Upper lobe of left lung (tissue), 4 donors: ENCODE results near the gene NFATC2.

ENCODE experiments used
- EP300 ChIP-seq, 4 donors: sonication (generic); formaldehyde crosslinking; IDR thresholded peaks; one replicate each; pipeline ENCODE4 v1.5.1; 2017; ENCODE audit warnings: antibody characterized with exemption in 4 of 4, control low read depth in 2 of 4
- POLR2A ChIP-seq, 4 donors: fragments of 450-650 bp; IDR thresholded peaks; one replicate each; pipeline ENCODE4 v1.5.1; 2016 to 2017; ENCODE audit warnings: antibody characterized with exemption in 4 of 4, mild to moderate bottlenecking in 2 of 4
- POLR2AphosphoS5 ChIP-seq, 2 donors: sonication (generic); formaldehyde crosslinking; IDR thresholded peaks; one replicate each; pipeline ENCODE4 v1.5.1; 2017; ENCODE audit warnings: antibody characterized with exemption in 2 of 2
- TF ChIP-seq, protein P1 (sequence below), 6 experiments: fragments of 450-650 bp in 4 of 6; fragments of 200-600 bp in 2 of 6; sonication (generic) in 2 of 6; IDR thresholded peaks; one replicate each; pipeline ENCODE4 v1.5.1; 2016 to 2019; ENCODE audit warnings: antibody characterized with exemption in 6 of 6

DNA sequence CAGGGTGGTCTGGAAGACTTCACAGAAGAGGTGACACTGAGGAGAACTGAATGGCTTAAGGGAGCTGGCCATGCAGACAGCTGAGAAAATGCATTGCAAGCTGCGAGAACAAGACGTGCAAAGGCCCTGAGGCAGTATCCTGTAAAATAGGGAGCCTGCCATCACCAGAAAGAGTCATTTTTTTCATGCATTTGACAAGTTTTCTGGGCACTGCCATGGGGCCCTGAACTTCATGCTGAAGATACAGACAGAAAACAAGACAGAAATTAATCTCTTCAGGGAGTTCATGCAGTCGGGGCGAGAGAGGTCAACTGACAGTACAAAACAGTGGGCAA, 28.9 kb upstream of the NFATC2 start:
- TF ChIP-seq, protein P1, sequence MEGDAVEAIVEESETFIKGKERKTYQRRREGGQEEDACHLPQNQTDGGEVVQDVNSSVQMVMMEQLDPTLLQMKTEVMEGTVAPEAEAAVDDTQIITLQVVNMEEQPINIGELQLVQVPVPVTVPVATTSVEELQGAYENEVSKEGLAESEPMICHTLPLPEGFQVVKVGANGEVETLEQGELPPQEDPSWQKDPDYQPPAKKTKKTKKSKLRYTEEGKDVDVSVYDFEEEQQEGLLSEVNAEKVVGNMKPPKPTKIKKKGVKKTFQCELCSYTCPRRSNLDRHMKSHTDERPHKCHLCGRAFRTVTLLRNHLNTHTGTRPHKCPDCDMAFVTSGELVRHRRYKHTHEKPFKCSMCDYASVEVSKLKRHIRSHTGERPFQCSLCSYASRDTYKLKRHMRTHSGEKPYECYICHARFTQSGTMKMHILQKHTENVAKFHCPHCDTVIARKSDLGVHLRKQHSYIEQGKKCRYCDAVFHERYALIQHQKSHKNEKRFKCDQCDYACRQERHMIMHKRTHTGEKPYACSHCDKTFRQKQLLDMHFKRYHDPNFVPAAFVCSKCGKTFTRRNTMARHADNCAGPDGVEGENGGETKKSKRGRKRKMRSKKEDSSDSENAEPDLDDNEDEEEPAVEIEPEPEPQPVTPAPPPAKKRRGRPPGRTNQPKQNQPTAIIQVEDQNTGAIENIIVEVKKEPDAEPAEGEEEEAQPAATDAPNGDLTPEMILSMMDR (IDR thresholded peaks at IDR 0.05) = no peak
- TF ChIP-seq POLR2AphosphoS5 (IDR thresholded peaks at IDR 0.05) (no peak), EP300 (IDR thresholded peaks at IDR 0.05) (no peak), POLR2A (IDR thresholded peaks at IDR 0.05) (no peak)
